AG04449 (cell line): ENCODE data around the gene MAN1B1.

Experiments used
- CTCF ChIA-PET: fragments of 350-600 bp; formaldehyde crosslinking; extraction: SDS; loops from one replicate; lab custom pipeline; 2021; ENCODE audit warnings: antibody characterized with exemption; lab: Yijun Ruan, JAX
- POLR2A ChIA-PET: fragments of 400-600, 350-600 bp; formaldehyde crosslinking; extraction: SDS; loops from one replicate; lab custom pipeline; 2020; ENCODE audit warnings: antibody characterized with exemption, inconsistent platforms; lab: Yijun Ruan, JAX
- DNase-seq: peaks from one replicate; pipeline ENCODE4 v3.0.0-alpha.2; 2010; ENCODE audit warnings: low read depth, low spot score
- H3K4me3 ChIP-seq: 2 replicates; pipeline ENCODE4 v1.5.1; 2011; ENCODE audit warnings: low read depth, mild to moderate bottlenecking, control low read depth, low read length
- TF ChIP-seq, protein P1 (sequence below): IDR thresholded peaks from one replicate; pipeline ENCODE4 v1.5.1; 2011; ENCODE audit warnings: mild to moderate bottlenecking, moderate library complexity, low read length, control low read depth, inconsistent platforms; ENCODE audit not compliant: insufficient read depth; ENCODE audit errors: missing control alignments

The MAN1B1 gene

DNA sequence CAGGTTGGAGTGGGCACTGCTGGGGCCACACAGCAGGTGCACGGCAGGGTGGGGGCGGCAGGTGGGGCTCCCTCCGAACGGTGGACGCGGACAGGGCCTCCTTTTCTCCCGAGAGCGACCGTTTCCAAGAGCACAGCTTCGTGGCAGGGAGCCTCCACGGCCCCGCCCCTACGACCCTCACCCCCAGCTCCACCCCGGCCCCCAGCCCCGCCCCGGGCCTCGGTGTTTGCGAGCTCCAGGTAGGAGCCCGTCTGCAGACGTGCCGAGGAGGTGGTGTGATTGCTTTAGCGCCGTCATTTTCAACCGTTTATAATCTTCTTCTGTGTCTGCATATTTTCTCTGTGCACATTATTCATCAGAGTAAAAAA, 61.0 kb downstream of the MAN1B1 start:
- ChIA-PET POLR2A (no interaction called here), CTCF (no interaction called here)
- TF ChIP-seq, protein P1, sequence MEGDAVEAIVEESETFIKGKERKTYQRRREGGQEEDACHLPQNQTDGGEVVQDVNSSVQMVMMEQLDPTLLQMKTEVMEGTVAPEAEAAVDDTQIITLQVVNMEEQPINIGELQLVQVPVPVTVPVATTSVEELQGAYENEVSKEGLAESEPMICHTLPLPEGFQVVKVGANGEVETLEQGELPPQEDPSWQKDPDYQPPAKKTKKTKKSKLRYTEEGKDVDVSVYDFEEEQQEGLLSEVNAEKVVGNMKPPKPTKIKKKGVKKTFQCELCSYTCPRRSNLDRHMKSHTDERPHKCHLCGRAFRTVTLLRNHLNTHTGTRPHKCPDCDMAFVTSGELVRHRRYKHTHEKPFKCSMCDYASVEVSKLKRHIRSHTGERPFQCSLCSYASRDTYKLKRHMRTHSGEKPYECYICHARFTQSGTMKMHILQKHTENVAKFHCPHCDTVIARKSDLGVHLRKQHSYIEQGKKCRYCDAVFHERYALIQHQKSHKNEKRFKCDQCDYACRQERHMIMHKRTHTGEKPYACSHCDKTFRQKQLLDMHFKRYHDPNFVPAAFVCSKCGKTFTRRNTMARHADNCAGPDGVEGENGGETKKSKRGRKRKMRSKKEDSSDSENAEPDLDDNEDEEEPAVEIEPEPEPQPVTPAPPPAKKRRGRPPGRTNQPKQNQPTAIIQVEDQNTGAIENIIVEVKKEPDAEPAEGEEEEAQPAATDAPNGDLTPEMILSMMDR = no peak
- no peak overlapping the region for H3K4me3 ChIP-seq
- DNase-seq = no peak

DNA sequence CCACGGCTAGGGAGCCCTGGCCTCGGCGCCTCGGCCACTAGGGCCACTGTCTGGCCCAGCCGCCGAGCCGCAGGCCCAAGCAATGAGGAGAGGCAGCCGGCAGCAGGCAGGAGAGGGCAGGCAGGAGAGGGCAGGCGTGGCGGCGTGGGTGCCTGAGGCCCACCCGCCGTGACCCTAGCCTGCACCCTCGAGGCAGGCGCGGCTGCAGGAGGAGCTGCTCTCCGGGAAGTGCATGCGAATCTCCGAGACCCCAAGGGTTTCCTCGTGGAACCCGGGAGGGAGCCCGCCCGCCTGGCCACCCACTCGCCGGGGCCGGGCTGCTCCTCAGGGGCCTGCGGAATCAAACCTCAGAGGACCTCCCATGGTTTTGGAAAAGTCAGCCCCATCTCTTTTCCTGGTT, 61.5 kb downstream of the MAN1B1 start:
- TF ChIP-seq, protein P1 = no peak
- CTCF ChIA-PET = no interaction called here
- POLR2A ChIA-PET = interaction anchor here (0.9 kb wide), 1 partner anchor 93 kb away, joined by 3 read pairs; the partner anchor contains the start of gene TUBB4B
- DNase-seq = no peak
- no peak overlapping the region for H3K4me3 ChIP-seq

DNA sequence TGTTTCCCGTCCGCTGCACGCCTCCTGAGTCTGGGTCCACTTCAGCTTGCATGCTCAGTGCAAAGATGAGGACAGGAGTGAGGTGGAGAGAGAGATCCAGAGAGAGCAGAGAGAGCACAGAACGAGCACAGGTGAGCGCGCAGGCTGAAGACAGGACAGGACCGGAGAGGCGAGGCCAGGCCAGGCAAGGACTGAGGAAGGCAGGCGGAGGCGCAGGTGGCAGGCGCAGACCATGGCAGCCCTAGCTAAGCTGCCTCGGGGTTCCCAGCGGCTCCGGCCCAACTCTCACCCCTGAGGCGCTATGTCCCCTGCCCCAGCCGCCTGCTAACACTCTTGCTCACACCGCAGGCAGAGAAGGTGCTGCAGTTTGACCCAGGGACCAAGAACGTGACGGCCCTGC, 61.9 kb downstream of the MAN1B1 start:
- ChIA-PET CTCF (interaction anchor here (1.1 kb wide), 1 partner anchor 28 kb away, joined by 3 read pairs; no protein-coding TSS in a partner anchor), POLR2A (interaction anchor here (0.9 to 1.2 kb wide), 2 partner anchors 20 to 92 kb away, joined by 3 read pairs; partner anchors contain the start of gene TUBB4B)
- TF ChIP-seq, protein P1 = no peak
- no peak overlapping the region for H3K4me3 ChIP-seq
- DNase-seq = no peak

DNA sequence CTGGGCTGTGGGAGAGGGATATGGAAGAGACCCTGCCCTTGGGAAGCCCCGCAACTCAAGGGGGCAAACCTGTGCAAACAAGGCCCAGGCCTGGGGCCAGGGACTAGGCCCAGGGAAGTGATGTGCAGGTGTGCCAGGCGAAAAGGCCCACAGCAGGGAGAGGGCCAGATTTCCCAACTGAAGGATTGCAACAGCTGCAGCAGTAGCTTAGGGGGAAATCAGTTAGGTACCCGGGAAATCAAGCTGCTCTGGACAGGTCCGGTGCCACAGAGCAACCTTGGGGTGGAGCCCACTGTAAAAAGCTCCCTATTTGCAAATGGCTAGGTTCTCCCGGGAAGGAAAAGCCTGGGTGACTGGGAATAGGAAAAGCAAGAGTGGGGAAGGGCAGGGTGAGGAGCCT, 62.6 kb downstream of the MAN1B1 start:
- ChIA-PET POLR2A (interaction anchor here (0.9 to 1.2 kb wide), 2 partner anchors 21 to 91 kb away, joined by 3 read pairs; partner anchors contain the start of gene TUBB4B), CTCF (interaction anchor here (1.1 to 1.9 kb wide), 3 partner anchors 19 to 27 kb away, joined by 3 to 4 read pairs (median 4); partner anchors contain the start of gene TMEM210)
- TF ChIP-seq, protein P1 = no peak
- H3K4me3 ChIP-seq = no peak overlapping the region
- DNase-seq = no peak

DNA sequence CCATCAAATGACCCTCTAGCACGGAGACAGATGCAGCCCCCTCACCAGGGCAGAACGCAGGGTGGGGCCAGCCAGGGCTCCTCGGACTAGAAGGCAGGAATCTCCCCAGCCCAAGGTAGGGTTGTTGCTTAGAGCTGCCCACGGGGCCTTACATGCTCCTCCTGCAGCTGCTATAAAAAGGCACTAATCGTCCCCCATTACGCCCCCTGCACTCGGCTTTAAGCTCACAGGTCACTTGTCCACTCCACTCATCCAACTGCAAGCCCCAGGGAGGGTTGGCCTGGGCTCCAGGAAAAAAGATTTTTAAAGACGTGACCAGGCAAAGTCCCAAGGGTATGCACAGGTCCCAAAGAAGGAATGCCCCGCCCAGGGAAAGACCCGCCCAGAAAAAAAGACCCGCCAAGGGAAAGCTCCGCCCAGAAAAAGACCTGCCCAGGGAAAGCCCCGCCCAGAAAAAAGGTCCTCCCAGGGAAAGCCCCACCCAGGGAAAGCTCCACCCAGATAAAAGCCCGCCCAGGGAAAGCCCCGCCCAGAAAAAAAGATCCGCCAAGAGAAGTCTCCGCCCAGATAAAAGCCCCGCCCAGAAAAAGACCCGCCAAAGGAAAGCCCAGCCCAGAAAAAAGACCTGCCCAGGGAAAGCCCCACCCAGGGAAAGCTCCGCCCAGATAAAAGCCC, 63.3 kb downstream of the MAN1B1 start:
- no peak for DNase-seq
- H3K4me3 ChIP-seq = no peak overlapping the region
- CTCF ChIA-PET = interaction anchor here (1.1 to 1.9 kb wide), 4 partner anchors 20 to 86 kb away, joined by 3 to 4 read pairs (median 4); partner anchors contain the start of gene TMEM210
- POLR2A ChIA-PET = interaction anchor here (1.2 kb wide), 1 partner anchor 22 kb away, joined by 3 read pairs; no protein-coding TSS in a partner anchor
- TF ChIP-seq, protein P1 = no peak
